Measurements from ENCODE around the gene CLEC10A.
A peak's percentile ranks its signal among the peaks of the same experiment; 100 is the strongest.
"Not testable (repeated sequence)": the region's sequence is repeated elsewhere in the genome, so short reads cannot be mapped to it uniquely, and the experiment has no call there.

CLEC10A gene

DNA sequence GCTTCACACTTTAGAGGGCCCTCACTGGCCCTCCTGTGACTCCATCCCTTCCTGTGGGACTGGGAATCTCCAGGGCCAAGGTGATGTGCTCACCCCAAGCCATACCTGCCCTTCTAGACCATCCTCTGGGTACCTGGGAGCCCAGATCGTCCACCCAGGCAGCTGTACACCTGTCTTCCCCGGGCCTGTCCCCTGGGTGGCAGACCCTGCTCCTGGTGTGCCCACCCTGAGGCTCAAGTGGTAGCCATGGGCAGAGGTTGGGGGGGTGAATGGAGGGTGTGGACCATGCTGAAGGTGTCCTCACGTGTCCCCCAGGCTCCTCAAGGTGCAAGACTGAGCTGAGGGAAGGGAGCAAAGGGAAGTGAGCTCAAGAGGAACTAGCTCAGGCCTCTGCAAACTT, 9.3 kb downstream of the CLEC10A start:
- DNase-seq, result no peak

- no peak for DNase-seq
These were observed 11.8 kb downstream of the CLEC10A start for GRCh38 chr17:7068268-7068667.

DNA sequence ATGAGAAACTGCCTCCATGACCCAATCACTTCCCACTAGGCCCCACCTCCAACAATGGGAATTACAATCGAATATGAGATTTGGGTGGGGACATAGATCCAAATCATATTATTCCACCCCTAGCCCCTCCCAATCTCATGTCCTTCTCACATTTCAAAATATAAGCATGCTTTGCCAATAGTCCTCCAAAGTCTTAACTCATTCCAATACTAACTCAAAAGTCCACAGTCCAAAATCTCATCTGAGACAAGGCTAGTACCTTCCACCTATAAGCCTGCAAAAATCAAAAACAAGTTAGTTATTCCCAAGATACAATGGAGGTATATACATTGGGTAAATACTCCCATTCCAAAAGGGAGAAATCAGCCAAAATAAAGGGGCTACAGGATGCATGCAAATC, 12.9 kb downstream of the CLEC10A start:
- no peak for DNase-seq

DNA sequence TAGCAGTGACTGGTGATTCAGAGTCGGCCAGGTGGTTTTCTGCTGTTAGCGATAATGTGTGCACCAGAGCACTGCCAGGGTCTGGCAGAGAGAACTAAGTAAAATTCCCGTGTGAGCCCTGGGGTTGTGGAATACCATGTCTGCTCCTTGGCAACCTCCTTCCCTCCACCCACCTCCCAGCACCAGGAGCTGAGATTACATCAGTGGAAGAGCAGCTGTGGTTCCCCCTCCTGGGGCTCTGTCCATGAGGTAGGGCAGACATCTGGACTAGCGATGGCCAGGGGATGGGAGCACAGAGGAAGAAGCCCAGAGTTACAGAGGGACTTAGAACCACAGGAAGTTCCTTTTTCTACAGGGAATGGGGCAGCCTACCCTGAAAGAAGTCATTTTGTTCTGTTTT, 15.8 kb downstream of the CLEC10A start:
- DNase-seq, result no peak

GRCh38 chr17:7063518-7064094, 16.4 kb downstream of the CLEC10A start:
- no peak for DNase-seq

DNA sequence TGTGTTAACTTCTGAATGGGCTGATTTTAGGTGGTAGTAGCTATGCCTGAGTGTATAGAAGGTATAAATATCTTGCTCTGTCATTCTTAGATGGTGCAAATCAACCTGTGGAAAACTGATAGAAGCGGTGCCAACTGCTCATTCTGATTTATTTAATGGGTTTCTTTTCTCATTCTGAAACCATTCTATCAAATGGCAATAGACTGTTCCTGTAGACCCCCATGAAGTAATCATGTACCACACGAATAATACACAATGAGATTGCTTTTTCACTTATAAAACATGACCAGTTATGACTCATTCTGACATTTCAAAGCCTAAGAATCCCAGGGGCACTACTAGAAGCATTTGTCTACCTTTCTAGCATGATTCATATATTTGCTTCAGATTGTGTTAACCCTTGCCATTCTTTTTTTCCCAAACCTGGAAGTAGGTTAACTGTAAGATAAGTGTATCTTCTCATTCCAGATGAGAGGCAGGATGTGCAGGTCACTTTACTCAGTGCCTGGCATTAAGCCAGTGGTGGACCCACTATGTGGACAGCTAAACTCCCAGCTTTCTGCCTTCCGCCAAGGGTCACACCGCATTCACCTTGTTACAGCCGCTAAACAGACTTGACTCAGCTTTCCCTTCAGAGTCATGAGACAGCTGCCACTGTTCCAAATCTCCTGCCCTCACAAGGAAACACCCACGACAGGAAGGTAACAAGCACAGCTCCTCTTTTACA, 19.7 kb downstream of the CLEC10A start:
- DNase-seq, result no peak

- no peak for DNase-seq
These were observed 21.1 kb downstream of the CLEC10A start for GRCh38 chr17:7058831-7059447.

GRCh38 chr17:7056386-7056785, 23.7 kb downstream of the CLEC10A start:
- no peak for DNase-seq

- not testable (repeated sequence) for DNase-seq
These were observed 29.5 kb downstream of the CLEC10A start for GRCh38 chr17:7050583-7050982.

DNA sequence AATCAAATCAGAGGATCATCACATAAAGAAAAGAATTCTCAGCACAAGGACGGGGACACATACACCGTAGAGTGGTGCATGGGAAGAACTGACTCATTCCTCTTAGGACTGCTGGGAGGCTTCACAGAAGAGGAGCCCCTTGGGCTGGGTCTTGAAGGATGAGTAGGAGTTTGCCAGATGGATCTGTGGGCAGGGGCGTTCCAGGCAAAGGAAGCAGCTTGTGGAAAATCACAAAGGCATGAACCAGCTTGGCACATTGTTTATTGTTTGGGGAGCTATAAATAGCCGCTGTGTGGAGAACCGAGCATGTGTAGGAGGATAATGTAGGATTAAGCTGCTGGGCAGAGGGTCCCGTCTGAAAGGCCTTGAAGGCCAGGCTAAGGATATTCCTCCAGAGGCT, 31.1 kb downstream of the CLEC10A start:
- no peak for DNase-seq

- DNase-seq, result no peak
These were observed 32.5 kb downstream of the CLEC10A start for GRCh38 chr17:7047566-7047965.

- DNase-seq, result peak; percentile 89
These were observed 33.2 kb downstream of the CLEC10A start for GRCh38 chr17:7046725-7047397.

GRCh38 chr17:7046127-7046724, 33.8 kb downstream of the CLEC10A start:
- peak; percentile 16 to 47 for DNase-seq

DNA sequence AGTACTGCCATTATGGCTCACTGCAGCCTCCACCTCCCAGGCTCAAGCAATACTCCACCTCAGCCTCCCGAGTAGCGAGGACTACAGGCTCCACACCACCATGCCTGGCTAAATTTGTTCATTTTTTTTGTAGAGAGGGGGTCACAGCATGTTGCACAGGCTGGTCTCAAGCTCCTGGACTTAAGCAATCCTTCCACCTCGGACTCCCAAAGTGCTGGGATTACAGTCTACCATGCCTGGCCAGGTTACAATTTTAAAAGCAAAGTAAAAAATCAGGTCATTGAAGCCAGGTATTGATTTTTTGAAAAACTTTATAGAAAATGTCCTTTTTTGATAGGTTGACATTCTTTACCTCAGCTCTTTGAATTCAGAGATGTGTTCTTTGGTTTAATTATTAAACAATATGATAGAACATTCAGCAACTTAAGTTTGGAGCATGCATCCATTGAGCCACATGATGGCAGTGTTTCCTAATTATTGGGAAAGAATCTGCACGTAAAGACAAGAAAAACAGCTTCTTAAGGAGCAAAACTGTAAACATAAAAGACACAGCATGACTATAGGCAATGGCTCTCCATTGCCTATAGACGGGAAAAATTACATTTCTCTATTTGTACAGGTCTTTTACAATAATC, 34.4 kb downstream of the CLEC10A start:
- peak; percentile 55 to 82 for DNase-seq

- peak in 1 of 2 donors; percentile 74 for DNase-seq
These were observed 36.4 kb downstream of the CLEC10A start, which contains the start of gene SLC16A11 for GRCh38 chr17:7043497-7044198. Gene SLC16A11, minus strand, starts transcription at chr17:7044092. Its CDS starts 579 bp downstream, at chr17:7043513.

- DNase-seq, result no peak
These were observed 36.9 kb downstream of the CLEC10A start for GRCh38 chr17:7043182-7043496.

DNA sequence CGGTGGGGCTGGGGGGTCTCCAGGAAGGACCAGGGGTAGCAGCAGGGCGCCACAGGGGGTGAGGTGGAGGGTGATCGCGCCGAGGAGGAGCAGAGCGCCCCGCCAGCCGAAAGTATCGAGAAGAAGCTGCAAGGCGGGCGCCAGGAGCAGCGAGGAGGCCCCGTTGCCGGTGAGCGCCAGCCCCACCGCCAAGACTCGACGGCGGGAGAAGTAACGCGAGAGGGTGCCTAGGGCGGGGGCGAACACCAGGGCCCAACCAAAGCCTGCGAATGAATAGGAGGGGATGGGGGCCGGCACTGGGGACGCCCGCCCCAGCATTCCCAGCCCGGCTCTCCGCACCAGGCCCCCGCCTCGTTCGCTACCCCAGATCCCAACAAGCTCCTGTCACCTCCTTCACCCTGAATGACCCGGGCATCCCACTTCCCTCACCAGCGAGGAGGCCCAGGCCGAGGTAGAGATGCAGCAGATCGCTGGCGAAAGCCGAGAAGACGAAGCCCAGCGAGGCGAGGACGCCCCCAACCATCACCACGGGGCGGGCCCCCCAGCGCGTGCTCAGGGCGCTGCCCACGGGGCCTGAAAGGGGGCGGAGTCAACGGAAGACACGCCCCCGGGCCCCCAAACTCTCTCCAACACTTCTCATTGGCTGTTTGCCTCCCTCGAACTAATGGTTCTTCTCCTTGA, 37.4 kb downstream of the CLEC10A start:
- DNase-seq, result peak; percentile 51 to 59

DNA sequence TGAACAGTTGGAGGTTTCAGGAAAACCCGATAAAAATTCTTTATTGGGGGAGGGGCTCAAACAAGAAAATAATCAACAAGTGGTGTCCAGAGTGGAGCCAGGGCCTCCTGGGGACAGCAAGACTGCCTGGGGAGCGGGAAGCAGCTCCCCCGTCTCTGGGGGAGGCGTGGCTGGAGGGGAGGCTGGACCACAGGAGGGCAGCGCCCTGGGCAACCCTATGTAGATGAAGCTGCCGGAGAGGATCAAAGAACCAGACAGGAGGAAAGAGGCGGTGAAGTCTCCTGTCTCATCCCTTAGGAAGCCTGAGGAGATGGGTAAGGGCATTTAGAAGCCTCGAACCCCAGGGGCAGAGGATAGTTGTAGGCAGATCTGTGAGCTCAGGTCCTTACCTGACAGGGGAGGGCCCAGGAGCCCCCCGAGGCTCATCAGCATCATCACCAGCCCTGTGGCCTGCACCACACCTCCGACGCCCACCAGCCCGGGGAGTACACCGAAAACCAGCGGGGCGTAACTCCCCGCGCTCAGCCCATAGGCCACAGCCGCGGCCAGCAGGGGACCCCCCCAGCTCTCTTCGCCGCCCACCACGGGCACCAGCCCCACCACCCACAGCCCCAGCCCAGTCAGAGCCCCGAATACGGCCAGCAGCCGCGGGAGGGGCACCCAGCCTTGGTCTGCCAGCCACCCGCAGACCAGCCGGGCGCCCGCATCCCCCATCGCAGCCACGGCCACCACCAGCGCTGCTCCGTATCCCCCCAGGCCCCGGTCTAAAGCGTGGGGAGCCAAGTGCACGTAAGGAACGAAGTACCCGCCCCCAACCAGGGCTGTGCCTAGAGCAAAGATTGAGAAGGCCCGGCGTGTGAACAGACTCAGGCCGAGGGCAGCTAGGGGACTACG, 38.2 kb downstream of the CLEC10A start:
- DNase-seq, result peak; percentile 32 to 35

- DNase-seq, result no peak
These were observed 40.2 kb downstream of the CLEC10A start for GRCh38 chr17:7039832-7040231.

Measured in CD4-positive, alpha-beta T cell treated with Interleukin-1 beta for 1 hour (primary cell).